NCI-H2029 treated with DMSO at 0.1 percent for 48 hours (cell line): ENCODE measurements around the gene C12orf60.

Source experiments
- DNase-seq: peaks from one replicate; lab custom pipeline; 2025; lab: John Stamatoyannopoulos, UW

C12orf60 gene

DNA sequence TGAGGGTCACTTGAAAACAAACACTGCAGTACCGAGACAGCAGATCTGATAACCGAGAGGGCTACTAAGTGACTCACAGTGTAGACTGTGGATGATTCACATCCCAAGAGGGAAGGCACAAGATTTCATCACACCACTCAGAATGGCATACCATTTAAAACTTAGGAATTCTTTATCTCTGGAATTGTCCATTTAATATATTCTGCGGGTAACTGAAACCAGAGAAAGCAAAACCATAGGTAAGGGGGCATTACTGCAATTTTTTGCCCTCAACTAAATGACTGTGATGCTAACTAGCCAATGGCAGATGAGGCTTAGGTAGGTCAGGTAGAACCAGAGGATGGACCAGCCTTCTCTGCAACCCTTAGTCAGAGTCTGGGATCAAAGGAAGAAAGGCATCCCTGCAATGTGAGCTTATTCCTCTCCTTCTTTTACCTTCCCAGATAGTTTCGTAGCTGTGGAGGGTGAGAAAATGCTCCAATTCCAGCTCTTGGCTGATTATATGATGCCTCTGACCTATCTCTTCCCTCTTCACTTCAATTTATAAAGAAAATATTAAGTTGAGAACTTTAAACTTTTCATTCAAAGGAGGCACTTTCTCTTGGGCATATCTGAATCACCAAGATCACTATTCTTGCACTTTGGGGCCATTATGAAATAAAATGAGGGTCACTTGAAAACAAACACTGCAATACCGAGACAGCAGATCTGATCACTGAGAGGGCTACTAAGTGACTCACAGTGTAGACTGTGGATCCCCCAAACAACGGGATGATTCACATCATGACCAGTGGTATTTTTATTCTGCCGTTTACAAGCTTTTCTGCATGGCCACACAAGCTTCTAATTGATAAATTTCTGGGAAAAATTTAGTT is 33.1 kb downstream of the C12orf60 start:
- DNase-seq: no peak

DNA sequence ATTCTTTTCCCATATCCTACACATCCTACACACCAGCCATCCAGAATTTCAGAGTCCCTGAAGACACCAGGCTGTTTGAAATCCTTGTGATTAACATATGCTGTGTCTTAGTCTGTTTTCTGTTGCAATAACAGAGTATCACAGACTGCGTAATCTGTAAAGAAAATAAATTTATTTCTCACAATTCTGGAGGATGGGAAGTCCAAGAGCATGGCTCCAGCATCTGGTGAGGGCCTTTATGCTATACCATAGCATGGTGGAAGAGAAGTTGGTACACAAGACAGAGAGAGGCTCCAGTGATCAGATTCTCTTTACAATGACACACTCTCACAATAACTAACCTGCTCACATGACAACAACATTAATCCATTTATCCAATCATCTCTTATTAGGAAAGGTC is 35.8 kb downstream of the C12orf60 start:
- DNase-seq: no peak

DNA sequence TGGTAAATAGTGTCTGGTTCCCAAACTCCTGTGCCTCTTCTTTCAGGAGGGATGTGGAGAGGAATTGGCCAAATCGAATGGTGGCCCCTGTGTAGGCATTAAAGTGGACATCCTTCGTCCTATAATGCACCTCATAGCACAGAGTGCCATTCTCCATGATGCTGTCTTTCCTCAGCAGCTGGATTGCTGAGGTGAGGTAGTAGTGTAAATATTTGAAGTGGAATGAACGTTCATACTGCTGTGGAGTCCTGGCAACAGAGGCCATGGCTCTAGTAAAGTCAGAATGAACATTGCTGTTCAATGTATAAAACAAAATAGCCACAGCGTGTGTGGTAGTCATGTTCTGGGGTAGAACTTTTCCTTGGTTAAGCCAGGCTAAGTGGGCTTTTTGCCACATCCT is 37.1 kb downstream of the C12orf60 start:
- DNase-seq: no peak

DNA sequence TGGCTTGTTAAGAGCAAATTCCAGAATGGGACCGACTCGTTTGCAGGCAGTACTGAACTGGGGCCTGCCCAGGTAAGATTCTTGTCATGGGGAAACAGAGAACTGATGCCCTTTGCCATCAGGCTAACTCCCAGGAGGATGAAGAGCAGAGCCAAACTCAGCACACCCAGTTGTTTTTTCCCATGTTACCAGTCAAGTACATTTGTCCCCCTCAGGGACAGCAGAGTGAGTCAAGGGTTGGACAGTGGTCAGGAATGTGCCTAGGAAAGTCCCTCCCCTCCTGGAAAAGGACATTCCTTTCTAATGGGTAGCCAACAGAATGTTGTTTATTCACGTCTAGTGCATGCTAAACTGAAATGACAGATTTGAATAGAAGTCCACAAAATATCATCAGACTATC is 38.3 kb downstream of the C12orf60 start:
- DNase-seq: no peak

DNA sequence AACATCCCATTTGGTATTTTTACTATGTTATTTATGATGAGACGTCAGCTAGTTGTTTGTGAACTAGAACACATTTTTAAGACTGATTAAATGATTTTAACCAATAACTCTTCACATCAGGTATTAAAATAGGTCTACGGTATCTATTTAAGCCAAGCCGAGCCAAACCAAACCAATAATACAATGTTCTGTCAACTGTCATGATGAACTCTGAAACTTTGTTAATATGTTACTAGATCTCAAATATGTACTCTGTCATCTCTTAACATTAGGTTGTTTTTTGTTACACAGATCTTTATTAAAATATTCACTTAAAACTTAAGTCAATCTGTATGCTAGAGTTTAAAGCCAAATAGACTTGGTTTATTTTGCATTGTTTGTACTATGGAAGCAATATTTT is 38.8 kb downstream of the C12orf60 start:
- DNase-seq: no peak

DNA sequence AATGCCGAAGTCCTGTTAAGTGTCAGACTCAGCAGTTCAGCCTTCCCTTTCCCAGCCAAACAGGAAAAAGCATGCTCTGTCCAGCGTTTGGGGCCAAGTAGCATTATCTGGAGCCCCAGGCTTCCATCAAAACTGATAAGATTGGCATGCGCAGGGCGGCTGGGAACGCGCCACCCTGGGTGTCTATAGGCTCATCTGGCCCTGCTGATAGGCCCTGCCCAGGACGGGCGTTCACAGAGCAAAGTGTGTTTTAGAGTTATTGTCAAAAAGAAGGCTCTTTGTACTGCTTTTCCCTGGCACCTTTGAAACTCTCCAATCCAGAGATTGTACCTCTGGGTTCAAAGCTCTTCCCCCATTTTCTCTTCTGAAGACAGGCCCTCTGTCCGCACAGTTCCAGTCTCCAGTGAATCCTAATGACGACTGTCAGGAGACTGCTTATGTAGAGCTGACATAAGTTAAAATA is 40.0 kb downstream of the C12orf60 start, which contains the start of gene ART4:
TSS of gene ART4 (minus strand) at position 102 of the 463 bp plus-strand sequence. CDS start 413 bp downstream, outside the sequence.
- no peak for DNase-seq

DNA sequence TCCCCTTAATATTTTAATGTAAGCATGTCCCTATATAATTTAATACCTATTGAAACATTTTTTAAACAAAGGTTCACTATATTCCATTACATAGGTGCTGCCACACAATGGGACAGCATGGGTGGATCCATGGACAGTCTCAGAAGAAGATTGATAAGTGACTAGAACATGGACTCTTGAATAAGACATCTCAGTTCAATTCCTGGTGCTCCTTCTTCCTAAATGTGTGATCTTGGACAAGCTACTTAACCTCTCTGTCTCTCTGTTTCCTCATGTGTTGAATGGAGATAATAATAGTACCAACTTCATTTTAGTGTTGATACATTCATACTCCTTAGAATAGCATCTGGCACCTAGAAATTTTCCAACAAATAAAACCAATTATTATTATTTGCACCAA is 40.9 kb downstream of the C12orf60 start:
- DNase-seq: no peak

DNA sequence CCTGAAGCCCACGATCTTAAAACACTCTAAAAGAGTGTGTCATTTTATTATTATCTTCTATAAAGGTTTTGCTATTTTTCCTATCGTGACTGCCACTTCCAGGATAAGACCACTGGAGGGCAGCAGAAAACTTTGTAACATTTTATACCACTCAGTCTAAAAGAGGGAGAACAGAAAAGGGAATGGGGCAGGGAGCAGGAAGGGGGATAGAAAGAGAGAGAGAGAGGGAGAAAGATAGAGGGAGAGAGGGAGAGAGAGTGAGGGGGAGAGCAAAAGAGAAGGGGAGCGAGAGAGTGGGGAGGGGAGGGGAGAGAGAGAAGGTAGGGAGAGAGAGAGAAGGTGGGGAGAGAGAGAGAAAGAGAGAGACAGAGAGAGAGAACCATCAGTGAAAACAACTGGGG is 41.9 kb downstream of the C12orf60 start:
- peak; percentile 3 for DNase-seq

DNA sequence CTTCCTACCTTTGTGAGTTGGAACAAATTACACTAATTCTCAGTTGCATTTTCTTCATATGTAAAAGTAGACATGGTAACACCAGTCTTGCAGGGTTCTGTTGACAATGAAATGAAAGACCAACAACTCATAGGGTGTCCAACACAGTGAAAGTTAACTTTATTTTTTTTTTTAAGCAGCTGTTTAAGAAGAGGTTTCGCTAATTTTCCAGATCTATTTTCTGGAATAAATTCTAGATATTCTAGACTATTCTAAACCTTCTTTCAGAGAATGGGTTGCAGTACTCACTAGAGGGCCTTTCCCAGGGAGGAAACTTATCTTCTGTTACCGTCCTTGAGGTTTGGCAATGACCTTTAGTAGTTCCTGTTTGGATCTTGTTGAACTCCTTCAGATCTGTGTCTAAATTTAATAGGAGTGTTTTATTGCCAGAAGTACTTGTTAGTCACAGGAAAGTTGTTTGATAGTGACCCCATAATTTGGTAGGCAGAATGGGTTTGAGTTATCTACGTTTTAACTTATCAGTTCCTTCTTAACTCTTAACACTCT is 42.6 kb downstream of the C12orf60 start:
- DNase-seq: no peak

DNA sequence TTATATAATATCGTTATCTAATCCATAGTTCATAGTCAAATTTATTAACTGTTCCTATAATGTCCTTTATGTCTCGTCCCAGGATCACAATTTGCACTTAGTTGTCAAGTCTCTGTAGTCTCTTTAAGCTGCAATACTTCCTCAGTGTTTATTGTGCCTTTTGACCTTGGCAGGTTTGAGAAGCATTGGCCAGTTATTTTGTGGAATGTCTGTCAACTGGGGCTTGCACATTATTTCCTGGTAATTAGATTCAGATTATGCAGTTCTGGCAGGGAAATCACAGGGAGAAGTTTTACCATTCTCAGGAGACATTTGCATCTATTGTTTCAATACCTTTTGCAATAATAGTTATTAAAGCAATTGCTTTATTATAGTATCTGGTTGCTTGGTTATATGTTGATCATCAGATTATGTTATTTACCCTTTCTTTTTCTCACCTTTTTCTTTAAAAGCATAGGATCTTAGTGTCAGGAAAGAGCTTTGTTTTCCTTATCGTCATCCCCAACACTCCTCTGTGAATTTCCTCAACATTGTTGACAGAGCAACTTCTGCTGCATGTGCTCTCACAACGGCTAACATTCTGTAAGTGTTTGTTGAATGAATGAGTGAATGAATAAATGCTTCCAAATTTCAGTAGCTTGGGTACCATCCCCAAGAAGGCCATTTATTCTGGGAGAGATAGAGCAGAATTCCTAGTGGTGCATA is 43.6 kb downstream of the C12orf60 start:
- no peak for DNase-seq

DNA sequence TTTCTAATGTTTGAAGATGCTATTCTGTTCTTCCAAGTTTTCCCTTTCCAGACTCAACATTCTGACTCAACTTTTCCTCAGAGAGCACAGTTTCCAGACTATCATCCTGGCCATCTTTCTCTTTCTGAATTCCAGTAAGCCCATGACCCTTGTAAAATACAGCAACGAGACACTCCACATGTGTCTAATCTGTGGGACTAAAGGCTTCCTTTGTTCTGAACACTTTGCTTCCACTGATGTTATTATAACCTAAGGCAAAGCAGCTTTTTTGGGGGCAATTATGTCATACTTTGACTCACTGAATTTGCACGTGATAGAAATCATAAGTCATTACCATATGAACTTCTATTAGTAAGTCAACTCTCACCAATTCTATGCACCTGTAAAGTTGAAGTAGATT is 46.2 kb downstream of the C12orf60 start:
- DNase-seq: no peak

DNA sequence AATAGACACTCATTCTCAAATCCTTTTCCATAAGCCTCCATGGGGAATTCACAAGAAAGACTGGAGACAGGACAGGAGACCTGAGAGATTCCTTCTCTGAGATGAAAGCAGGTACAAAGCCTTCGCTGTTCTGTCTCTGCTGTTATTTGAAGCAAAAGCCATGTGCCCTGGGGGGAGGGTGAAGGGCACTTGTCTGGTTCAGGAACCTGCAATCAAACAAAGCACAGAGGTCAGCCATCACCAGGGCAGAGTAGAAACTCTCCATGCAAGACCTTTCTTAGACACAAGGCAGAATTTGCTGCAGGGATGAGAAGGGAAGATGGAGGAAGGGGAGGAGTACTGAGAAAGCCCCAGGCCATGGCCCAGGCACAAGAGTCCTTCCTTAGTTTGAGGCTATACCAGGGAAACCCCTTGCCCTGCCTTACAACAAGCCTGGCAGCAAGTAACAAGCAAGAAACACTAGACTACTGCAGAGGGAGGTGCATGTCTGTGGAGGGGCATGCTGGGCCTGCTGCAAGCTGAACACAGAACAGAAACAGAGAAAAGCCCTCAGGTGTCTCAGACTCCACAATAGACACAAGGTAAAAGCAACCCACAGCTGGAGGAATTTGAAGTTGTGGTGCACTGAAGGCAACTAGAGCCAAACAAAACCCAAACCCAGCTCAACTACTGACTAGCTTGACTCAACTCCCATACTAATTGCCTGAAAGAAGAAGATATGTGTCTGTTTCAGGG is 47.6 kb downstream of the C12orf60 start:
- no peak for DNase-seq

DNA sequence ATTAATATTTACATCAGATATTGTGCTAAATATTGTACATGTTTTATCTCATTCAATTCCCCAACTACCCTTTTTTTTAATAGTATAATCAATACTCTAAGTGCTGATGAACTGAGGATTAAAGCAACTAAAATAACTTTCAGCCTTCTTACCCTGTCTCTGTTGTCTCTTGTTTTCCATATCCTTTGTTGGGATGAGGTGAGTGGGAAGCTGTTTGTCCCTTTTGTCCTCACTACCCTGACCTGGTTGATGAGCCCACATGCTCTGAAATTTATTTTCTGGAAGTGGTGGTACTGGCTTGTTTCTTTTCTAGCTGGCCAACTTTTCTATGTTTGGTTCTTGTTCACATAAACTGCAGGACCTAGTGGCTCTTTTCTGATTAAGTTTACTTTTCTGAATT is 49.4 kb downstream of the C12orf60 start:
- DNase-seq: no peak

DNA sequence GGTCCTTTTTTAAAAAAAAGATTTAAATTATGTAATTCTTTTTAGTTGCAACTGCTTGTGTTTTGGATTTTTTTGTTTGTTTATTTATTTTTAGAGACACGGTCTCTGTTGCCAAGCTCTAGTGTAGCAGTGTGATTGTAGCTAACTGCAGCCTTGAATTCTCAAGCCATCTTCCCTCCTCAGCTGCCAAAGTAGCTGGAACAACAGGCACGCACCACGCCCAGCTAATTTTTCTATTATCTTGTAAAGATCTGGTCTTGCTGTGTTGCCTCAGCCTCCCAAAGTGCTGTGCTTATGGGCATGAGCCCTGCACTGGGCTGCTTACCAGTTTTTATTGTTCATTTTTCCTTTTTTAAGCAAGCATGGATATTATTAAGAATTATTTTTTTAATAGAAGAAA is 50.5 kb downstream of the C12orf60 start:
- no peak for DNase-seq

DNA sequence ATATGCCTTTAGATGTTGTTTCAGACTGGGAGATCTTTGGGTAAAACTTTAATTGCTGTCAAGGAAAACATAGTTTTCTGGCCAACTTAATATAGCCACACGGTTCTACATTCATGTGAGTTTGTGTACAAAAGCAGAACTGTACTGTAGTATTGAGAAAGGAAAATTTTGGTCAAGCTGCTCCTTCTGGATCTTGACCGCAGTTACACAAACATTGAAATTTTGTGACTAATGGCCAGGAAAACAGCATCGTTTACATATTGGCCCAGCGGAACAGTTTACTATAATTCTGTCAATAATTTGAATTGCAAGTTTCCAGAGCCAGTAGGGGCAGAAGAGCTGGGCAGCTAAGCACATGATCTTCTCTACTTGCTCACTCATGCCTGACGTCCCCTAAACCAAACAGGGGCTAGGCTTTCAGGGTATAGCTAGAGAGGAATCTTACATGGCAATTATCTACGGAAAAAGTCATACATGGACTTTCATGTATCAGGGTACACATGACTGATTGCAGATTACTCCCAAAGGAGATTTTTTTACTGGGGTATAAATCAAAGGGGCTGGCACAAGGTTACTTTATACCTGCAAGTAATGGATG is 51.2 kb downstream of the C12orf60 start:
- no peak for DNase-seq

DNA sequence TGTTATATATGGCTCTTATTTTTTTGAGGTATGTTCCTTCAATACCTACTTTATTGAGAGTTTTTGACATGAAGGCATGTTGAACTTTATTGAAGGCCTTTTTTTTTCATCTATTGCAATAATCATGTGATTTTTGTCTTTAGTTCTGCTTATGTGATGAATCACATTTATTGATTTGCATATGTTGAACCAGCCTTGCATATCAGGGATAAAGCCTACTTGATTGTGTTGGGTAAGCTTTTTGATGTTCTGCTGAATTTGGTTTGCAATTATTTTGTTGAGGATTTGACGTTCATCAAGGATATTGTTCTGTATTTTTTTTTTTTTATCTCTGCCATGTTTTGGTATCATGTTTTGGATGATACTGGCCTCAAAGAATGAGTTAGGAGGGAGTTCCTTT is 55.0 kb downstream of the C12orf60 start:
- no peak for DNase-seq

DNA sequence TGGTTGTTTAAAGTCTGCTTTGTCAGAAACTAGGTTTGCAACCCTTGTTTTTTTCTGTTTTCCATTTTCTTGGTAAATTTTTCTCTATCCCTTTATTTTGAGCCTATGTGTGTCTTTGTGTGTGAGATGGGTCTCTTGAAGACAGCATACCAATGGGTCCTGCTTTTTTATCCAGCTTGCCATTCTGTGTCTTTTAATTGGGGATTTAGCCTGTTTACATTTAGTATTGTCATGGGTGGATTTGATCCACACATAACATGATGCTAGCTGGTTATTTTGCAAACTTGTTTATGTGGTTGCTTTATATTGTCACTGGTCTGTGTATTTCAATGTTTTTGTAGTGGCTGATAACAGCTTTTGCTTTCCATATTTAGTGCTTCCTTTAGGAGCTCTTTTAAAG is 57.0 kb downstream of the C12orf60 start:
- DNase-seq: no peak

DNA sequence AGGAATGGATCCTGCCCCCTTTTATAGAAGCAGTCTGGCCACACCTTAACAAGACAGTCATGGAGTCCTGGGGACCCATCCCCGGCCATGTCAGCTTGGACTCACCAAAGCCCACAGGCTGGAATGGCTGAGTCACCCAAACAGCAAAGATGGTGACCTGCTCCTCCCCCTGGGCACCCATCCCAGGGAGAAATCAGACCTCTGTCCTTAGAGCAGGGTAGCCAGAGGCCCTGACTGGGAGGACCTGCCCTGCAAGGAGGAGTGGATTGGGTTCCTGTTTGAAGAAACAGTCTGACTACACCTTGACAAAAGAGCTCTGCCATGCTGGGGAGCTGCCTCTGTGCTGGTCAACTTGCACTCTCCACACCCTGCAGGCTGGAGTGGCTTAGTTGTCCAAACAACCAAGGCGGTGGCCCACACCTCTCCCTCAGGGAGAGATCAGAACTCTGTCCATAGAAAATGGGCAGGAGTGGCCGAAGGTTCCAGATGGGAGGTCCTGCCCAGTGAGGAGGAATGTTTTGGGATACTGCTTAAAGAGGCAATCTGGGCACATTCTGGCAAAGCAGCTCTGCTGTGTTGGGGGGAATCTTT is 65.5 kb downstream of the C12orf60 start:
- DNase-seq: no peak

DNA sequence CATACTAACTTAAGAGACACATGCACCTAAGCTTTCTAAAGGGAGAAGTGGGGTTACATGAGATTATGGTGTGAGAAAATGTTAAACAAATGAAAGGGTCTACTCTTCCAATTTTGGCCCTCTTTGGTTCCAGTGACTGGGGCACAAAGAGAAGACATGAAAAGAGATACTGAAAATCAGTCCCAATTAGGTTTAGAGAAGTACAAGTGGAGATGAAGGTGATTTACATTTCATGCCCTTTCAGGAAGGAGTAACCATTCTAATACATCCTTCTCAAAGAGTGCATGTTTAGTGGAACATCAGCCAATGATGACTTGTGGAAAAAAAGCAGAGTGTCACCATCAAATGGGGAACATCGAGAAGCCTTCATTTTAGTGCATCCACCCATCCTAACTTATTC is 67.8 kb downstream of the C12orf60 start:
- DNase-seq: no peak

DNA sequence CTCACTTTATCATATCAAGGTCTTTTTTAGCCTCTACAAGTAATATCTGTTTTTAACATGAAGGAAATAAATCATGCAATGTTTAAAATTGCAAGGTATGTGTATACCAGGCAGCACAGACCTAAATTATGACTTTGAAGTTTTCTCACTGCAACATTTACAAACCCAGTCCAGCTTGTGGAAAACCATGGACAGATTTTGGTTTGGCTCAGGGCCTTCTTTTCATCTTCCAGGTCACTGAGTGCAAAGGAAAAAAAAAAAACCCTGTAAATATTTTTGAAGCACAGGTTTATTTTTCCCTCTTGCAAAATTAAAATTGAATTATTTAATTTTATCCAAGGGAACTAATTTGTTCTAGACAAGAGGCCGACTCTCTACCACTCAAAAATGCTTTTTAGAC is 68.4 kb downstream of the C12orf60 start:
- DNase-seq: no peak

DNA sequence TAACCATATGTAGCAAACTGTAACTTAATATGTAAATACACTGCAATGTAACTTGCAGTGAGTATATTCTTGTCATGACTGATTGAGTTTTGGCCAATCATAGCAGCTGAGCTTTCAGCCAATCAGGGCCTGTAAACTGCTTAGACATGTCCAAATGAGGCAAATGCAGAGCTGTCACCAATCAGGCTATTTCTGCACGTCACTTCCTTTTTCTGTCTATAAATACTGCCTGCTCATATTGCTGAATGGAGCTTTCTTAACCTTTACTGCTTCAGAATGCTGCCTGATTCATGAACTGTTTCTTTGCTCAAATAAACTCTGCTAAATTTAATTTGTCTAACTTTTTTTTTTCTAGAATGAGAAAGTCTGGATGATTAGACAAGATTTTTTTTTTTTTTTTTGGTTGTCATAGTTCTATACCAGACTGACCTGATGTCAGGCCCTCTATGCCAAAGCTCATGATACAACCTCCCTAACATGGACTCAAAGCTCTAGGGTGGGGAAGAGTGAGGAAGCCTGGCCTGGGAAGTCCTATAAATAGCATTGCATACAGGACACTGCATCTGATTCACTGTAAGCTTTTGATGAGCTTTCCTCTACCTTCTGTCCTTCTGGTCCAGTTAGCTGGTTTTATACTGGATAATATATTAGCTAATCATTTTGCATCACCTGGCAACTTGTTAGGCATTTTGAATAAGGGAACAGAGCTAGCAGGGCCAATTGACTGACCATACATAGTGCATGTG is 70.1 kb downstream of the C12orf60 start:
- no peak for DNase-seq
